ENCODE results near the gene MYH3.

DNA sequence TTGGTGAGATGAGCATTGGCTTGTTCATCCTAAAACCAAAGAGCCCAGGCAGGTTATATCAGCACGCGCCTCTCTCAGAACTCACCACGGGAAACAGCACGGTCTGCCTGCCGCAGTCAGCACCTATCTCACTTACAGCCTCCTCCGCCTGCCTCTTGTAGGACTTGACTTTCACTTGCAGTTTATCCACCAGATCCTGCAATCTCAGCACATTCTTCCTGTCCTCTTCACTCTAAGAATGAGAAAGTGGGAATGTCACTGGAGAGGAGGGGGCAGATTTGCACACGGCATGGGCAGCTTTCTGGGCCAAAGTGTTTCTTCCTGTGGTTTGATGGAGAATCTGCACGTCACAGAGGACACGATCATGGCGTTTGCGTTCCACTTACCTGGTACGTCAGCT lies 27.4 kb downstream of the MYH3 start:
- no peak for TF ChIP-seq SP1 (IDR thresholded peaks at IDR 0.05)
- TF ChIP-seq, protein P1, sequence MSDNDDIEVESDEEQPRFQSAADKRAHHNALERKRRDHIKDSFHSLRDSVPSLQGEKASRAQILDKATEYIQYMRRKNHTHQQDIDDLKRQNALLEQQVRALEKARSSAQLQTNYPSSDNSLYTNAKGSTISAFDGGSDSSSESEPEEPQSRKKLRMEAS (IDR thresholded peaks at IDR 0.05) = no peak
- TF ChIP-seq RXRA (IDR thresholded peaks at IDR 0.05) = no peak
- TF ChIP-seq JUND (IDR thresholded peaks at IDR 0.05) = no peak
- TF ChIP-seq EGR1 (IDR thresholded peaks at IDR 0.05; ENCODE audit: low read depth in 2 of 2) = no peak
- TF ChIP-seq, protein P2, sequence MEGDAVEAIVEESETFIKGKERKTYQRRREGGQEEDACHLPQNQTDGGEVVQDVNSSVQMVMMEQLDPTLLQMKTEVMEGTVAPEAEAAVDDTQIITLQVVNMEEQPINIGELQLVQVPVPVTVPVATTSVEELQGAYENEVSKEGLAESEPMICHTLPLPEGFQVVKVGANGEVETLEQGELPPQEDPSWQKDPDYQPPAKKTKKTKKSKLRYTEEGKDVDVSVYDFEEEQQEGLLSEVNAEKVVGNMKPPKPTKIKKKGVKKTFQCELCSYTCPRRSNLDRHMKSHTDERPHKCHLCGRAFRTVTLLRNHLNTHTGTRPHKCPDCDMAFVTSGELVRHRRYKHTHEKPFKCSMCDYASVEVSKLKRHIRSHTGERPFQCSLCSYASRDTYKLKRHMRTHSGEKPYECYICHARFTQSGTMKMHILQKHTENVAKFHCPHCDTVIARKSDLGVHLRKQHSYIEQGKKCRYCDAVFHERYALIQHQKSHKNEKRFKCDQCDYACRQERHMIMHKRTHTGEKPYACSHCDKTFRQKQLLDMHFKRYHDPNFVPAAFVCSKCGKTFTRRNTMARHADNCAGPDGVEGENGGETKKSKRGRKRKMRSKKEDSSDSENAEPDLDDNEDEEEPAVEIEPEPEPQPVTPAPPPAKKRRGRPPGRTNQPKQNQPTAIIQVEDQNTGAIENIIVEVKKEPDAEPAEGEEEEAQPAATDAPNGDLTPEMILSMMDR (IDR thresholded peaks at IDR 0.05; ENCODE audit: low read depth, low read length, missing input control) = no peak
- TF ChIP-seq GABPA (IDR thresholded peaks at IDR 0.05 in 1 of 2, conservative IDR thresholded peaks at IDR 0.05 in 1 of 2) = no peak
- no peak for TF ChIP-seq YY1 (IDR thresholded peaks at IDR 0.05)
- TF ChIP-seq, protein P3, sequence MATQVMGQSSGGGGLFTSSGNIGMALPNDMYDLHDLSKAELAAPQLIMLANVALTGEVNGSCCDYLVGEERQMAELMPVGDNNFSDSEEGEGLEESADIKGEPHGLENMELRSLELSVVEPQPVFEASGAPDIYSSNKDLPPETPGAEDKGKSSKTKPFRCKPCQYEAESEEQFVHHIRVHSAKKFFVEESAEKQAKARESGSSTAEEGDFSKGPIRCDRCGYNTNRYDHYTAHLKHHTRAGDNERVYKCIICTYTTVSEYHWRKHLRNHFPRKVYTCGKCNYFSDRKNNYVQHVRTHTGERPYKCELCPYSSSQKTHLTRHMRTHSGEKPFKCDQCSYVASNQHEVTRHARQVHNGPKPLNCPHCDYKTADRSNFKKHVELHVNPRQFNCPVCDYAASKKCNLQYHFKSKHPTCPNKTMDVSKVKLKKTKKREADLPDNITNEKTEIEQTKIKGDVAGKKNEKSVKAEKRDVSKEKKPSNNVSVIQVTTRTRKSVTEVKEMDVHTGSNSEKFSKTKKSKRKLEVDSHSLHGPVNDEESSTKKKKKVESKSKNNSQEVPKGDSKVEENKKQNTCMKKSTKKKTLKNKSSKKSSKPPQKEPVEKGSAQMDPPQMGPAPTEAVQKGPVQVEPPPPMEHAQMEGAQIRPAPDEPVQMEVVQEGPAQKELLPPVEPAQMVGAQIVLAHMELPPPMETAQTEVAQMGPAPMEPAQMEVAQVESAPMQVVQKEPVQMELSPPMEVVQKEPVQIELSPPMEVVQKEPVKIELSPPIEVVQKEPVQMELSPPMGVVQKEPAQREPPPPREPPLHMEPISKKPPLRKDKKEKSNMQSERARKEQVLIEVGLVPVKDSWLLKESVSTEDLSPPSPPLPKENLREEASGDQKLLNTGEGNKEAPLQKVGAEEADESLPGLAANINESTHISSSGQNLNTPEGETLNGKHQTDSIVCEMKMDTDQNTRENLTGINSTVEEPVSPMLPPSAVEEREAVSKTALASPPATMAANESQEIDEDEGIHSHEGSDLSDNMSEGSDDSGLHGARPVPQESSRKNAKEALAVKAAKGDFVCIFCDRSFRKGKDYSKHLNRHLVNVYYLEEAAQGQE (IDR thresholded peaks at IDR 0.05) = no peak
